T follicular helper cell (primary cell): ENCODE results near the gene CCDC120.

Source experiments
- DNase-seq: peaks from one replicate; pipeline ENCODE4 v3.0.0-alpha.2; 2020; ENCODE audit warnings: low read depth

The CCDC120 gene

DNA sequence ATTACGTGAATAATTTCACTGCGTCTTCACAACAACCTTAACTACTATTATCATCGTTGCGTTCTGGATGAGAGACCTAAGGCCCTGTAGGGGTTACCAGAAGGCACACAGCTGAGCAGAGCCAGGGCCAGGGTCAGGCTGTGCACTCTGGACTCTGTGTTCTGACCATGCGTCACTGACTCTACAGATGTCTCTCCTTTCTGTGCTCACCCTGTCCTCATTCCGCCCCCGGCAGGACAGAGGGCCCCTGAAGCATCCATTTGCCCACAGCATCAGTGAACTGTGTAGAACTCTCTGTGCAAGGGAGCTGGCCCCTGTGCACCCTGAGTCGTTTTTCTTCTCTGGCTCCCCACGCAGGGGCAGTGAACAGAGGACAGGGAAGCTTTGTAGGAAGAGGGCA, 43.4 kb downstream of the CCDC120 start:
- no peak for DNase-seq

DNA sequence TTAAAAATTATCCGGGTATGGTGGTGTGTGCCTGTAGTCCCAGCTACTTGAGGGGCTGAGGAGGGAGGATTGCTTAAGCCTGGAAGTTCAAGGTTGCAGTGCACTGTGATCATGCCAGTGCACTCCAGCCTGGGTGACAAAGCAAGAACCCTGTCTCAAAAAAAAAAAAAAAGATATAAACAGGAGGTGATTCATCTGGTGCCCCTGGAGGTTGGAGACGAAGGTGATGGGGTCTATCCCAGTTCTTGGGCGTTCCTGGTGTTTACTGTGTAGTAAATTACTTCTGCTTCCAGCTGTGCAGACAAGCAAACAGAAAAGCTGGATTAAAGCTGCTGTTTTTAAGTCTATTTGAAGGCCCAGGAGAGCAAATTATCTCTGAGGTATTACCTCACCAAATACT, 44.8 kb downstream of the CCDC120 start:
- DNase-seq = no peak

- DNase-seq = no peak
Measured at GRCh38 chrX:49106296-49106695, 47.5 kb downstream of the CCDC120 start.

GRCh38 chrX:49106930-49107329, 48.1 kb downstream of the CCDC120 start:
- no peak for DNase-seq

GRCh38 chrX:49108641-49109040, 49.8 kb downstream of the CCDC120 start:
- no peak for DNase-seq

- DNase-seq = no peak
Measured at GRCh38 chrX:49110417-49110816, 51.6 kb downstream of the CCDC120 start.

- DNase-seq = no peak
Measured at GRCh38 chrX:49111791-49112190, 53.0 kb downstream of the CCDC120 start.

- no peak for DNase-seq
Measured at GRCh38 chrX:49116076-49116475, 57.3 kb downstream of the CCDC120 start.

DNA sequence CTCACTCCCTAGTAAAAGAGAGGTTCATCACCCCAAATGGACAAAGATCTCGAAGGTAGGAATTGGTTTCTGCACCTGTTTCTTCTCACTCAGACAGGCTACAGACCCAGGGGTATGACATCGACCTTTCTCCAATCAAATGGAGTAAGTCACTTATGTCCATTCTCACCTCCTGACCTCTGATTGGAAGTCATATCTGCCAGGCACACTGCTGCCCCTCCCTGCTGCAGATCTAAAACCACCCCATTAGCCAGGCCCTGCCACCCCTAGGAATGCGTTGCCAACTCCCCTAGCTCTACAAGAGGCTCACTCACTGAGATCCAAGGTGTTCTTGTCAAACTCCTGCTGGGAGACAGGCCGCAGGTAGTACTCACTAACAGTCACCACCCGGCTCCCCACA, 57.9 kb downstream of the CCDC120 start:
- DNase-seq = no peak

GRCh38 chrX:49117581-49117980, 58.8 kb downstream of the CCDC120 start:
- DNase-seq = no peak
